HG03039 (cell line): ENCODE results near the gene LILRB5.
"Not testable (repeated sequence)": the region's sequence is repeated elsewhere in the genome, so short reads cannot be mapped to it uniquely, and the experiment has no call there.

Experiments
- ATAC-seq: cut with Tn5 transposase; IDR thresholded peaks from one replicate; pipeline ENCODE4 v1.9.1; 2021; ENCODE audit warnings: mild to moderate bottlenecking, moderate library complexity; ENCODE audit not compliant: unreplicated experiment

Gene LILRB5

GRCh38 chr19:54257116-54257480 lies at the start of gene LILRB5:
TSS of gene LILRB5 (minus strand) at chr19:54257273. CDS start at chr19:54257193, 80 bp downstream.
- no peak for ATAC-seq

GRCh38 chr19:54305141-54305540 lies 48.1 kb upstream of the LILRB5 start:
- ATAC-seq: no peak

GRCh38 chr19:54302257-54302656 lies 45.2 kb upstream of the LILRB5 start:
- ATAC-seq: no peak

- no peak for ATAC-seq
These were observed 42.4 kb upstream of the LILRB5 start for GRCh38 chr19:54299515-54299914.

GRCh38 chr19:54299126-54299498 lies 42.0 kb upstream of the LILRB5 start:
- no peak for ATAC-seq

- no peak for ATAC-seq
These were observed 41.5 kb upstream of the LILRB5 start for GRCh38 chr19:54298357-54299125.

GRCh38 chr19:54297759-54298305 lies 40.8 kb upstream of the LILRB5 start:
- no peak for ATAC-seq

GRCh38 chr19:54294539-54294938 lies 37.5 kb upstream of the LILRB5 start:
- ATAC-seq: no peak

GRCh38 chr19:54289160-54289559 lies 32.1 kb upstream of the LILRB5 start:
- ATAC-seq: not testable (repeated sequence)

- no peak for ATAC-seq
These were observed 30.4 kb upstream of the LILRB5 start for GRCh38 chr19:54287456-54287855.

- ATAC-seq: not testable (repeated sequence)
These were observed 29.2 kb upstream of the LILRB5 start for GRCh38 chr19:54286283-54286682.

- ATAC-seq: not testable (repeated sequence)
These were observed 28.5 kb upstream of the LILRB5 start for GRCh38 chr19:54285427-54286056.

GRCh38 chr19:54282686-54283470 lies 25.8 kb upstream of the LILRB5 start:
- ATAC-seq: no peak

GRCh38 chr19:54281729-54282075 lies 24.6 kb upstream of the LILRB5 start:
- ATAC-seq: not testable (repeated sequence)

GRCh38 chr19:54281007-54281728 lies 24.1 kb upstream of the LILRB5 start, which contains the start of gene LILRB2:
TSS of gene LILRB2 (minus strand) at chr19:54281110. CDS start at chr19:54280496, 614 bp downstream.
- ATAC-seq: no peak

GRCh38 chr19:54280441-54280840 lies 23.4 kb upstream of the LILRB5 start:
- ATAC-seq: not testable (repeated sequence)

- not testable (repeated sequence) for ATAC-seq
These were observed 23.0 kb upstream of the LILRB5 start for GRCh38 chr19:54280025-54280424.

GRCh38 chr19:54279406-54279962 lies 22.4 kb upstream of the LILRB5 start:
- ATAC-seq: no peak

- ATAC-seq: not testable (repeated sequence)
These were observed 21.6 kb upstream of the LILRB5 start for GRCh38 chr19:54278571-54279195.

- ATAC-seq: not testable (repeated sequence)
These were observed 21.0 kb upstream of the LILRB5 start for GRCh38 chr19:54278056-54278455.
